Measurements from ENCODE around the gene CIRBP. TPM values are rescaled to one million over a fixed set of nuclear protein-coding genes. Genes with fewer than 3 reads are reported as not detected.

The CIRBP gene
- total RNA-seq, 1 experiment from 2014 or later: 263 TPM

DNA sequence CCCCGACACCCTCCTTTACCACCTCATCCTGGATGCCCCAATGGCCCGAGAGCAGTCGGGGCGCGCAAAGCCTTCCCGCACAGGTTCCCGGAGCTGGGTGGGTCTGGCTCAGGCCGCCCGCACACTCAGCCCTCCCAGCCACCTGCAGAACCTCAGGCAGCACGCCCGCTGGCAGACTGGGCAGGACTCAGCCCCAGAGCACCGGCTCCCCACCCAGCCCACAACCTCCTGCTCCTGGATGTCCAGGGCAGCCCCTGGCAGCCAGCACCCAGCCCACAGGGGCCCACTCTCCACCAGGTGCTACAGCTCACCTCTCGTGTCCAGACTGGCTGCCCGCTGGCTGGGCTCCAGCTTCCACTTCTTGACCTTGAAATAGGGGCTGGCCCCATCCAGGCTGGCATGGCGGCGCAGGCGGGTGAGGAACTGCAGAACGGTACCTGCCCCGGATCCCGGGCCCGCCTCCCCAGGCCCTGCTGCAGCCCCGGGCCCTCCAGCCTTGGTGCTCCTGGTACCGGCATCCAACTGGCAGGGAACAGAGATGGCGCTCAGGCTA is 35.9 kb upstream of the CIRBP start:
- H3K9ac ChIP-seq (ENCODE audit: extremely low read depth, insufficient read length, low read length): no peak overlapping the region
- H2BK20ac ChIP-seq (ENCODE audit: low read depth, low read length, poor library complexity, severe bottlenecking): no peak overlapping the region
- H3K14ac ChIP-seq (ENCODE audit: insufficient read depth, low read length): no peak overlapping the region
- no peaks in the 10 kb centered on the region for H3K27me3 ChIP-seq (ENCODE audit: insufficient read depth, low read length)
- H4K91ac ChIP-seq (ENCODE audit: insufficient read length, low read depth, low read length): no peak overlapping the region
- H3K56ac ChIP-seq (ENCODE audit: insufficient read length, low read depth, low read length): no peak overlapping the region
- no peak overlapping the region for H2BK15ac ChIP-seq (ENCODE audit: low read depth, low read length)
- no peak overlapping the region; a peak in 1 of 5 replicates for H3K4me3 Mint-ChIP-seq
- H4K8ac ChIP-seq (replicated peaks; ENCODE audit: insufficient read length, low read depth, low read length): no peak overlapping the region
- H3K9me3 Mint-ChIP-seq: no peaks in the 10 kb centered on the region
- H3K4ac ChIP-seq (ENCODE audit: low read depth, low read length): no peak overlapping the region
- no peaks in the 10 kb centered on the region for H3K79me1 ChIP-seq (ENCODE audit: insufficient read depth, low read depth, low read length, poor library complexity, severe bottlenecking)
- H4K20me1 ChIP-seq (ENCODE audit: control insufficient read depth, insufficient read depth, insufficient read length): no peaks in the 10 kb centered on the region
- no peak overlapping the region for H2AFZ ChIP-seq (ENCODE audit: low read length)
- no peak overlapping the region for H3K27ac ChIP-seq (ENCODE audit: insufficient read length, low read depth, low read length)
- no peak overlapping the region for H3K23ac ChIP-seq (ENCODE audit: insufficient read length, low read depth, low read length)
- no peak overlapping the region for H3K27ac Mint-ChIP-seq
- no peak overlapping the region for H3T11ph ChIP-seq (ENCODE audit: low read length)
- no peak overlapping the region for H3K4me2 ChIP-seq (ENCODE audit: insufficient read depth, insufficient read length, low read length)
- H3K27me3 Mint-ChIP-seq (ENCODE audit: low read depth): no peaks in the 10 kb centered on the region
- H2BK5ac ChIP-seq (ENCODE audit: insufficient read length, low read length): no peak overlapping the region
- H4K5ac ChIP-seq (ENCODE audit: insufficient read length, low read depth, low read length): no peak overlapping the region
- H2BK120ac ChIP-seq (ENCODE audit: low read depth, low read length, poor library complexity, severe bottlenecking): no peak overlapping the region
- H3K79me2 ChIP-seq (ENCODE audit: insufficient read depth, low read length): no peaks in the 10 kb centered on the region
- peaks cover 8% of the 10 kb centered on the region for H3K23me2 ChIP-seq (ENCODE audit: insufficient read length, low read depth, low read length, poor library complexity, severe bottlenecking)
- no peaks in the 10 kb centered on the region for H3K9me3 ChIP-seq (ENCODE audit: control insufficient read depth, low read depth, low read length)
- no peak overlapping the region for H2BK12ac ChIP-seq (ENCODE audit: insufficient read length, low read depth, low read length)
- H3K4me1 Mint-ChIP-seq: peaks cover 0 to 2% of the 10 kb centered on the region in 2 experiments; a peak in 1 of 4 replicates
- TF ChIP-seq, protein P1, sequence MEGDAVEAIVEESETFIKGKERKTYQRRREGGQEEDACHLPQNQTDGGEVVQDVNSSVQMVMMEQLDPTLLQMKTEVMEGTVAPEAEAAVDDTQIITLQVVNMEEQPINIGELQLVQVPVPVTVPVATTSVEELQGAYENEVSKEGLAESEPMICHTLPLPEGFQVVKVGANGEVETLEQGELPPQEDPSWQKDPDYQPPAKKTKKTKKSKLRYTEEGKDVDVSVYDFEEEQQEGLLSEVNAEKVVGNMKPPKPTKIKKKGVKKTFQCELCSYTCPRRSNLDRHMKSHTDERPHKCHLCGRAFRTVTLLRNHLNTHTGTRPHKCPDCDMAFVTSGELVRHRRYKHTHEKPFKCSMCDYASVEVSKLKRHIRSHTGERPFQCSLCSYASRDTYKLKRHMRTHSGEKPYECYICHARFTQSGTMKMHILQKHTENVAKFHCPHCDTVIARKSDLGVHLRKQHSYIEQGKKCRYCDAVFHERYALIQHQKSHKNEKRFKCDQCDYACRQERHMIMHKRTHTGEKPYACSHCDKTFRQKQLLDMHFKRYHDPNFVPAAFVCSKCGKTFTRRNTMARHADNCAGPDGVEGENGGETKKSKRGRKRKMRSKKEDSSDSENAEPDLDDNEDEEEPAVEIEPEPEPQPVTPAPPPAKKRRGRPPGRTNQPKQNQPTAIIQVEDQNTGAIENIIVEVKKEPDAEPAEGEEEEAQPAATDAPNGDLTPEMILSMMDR (conservative IDR thresholded peaks at IDR 0.05): no peak
- H2AK5ac ChIP-seq (ENCODE audit: insufficient read length, low read length): no peak overlapping the region
- peaks cover under 1 to 31% (median 20%) of the 10 kb centered on the region in 3 experiments; a peak in 5 of 7 replicates for H3K36me3 Mint-ChIP-seq (ENCODE audit: insufficient read depth in 1 of 3, low read depth in 3 of 3)
- WGBS (ENCODE audit: extremely low coverage, insufficient read length, low lambda C conversion rate): no CpG with 5 or more reads among the region's 24 CpGs
- no peak for DNase-seq
- H3K4me1 ChIP-seq (ENCODE audit: insufficient read depth, low read length): no peaks in the 10 kb centered on the region
- H3K18ac ChIP-seq (ENCODE audit: insufficient read length, low read depth, low read length): no peak overlapping the region
